Activated CD8-positive, alpha-beta memory T cell treated with anti-CD3 and anti-CD28 coated beads, Interleukin-2, amount 50 U/mL, for 1 hour (primary cell): ENCODE measurements around the gene EXTL2.
"Not testable (repeated sequence)": the region's sequence is repeated elsewhere in the genome, so short reads cannot be mapped to it uniquely, and the experiment has no call there.

ENCODE experiments used
- DNase-seq: peaks from one replicate; pipeline ENCODE4 v3.0.0-alpha.2; 2020; ENCODE audit errors: extremely low read depth

The EXTL2 gene

DNA sequence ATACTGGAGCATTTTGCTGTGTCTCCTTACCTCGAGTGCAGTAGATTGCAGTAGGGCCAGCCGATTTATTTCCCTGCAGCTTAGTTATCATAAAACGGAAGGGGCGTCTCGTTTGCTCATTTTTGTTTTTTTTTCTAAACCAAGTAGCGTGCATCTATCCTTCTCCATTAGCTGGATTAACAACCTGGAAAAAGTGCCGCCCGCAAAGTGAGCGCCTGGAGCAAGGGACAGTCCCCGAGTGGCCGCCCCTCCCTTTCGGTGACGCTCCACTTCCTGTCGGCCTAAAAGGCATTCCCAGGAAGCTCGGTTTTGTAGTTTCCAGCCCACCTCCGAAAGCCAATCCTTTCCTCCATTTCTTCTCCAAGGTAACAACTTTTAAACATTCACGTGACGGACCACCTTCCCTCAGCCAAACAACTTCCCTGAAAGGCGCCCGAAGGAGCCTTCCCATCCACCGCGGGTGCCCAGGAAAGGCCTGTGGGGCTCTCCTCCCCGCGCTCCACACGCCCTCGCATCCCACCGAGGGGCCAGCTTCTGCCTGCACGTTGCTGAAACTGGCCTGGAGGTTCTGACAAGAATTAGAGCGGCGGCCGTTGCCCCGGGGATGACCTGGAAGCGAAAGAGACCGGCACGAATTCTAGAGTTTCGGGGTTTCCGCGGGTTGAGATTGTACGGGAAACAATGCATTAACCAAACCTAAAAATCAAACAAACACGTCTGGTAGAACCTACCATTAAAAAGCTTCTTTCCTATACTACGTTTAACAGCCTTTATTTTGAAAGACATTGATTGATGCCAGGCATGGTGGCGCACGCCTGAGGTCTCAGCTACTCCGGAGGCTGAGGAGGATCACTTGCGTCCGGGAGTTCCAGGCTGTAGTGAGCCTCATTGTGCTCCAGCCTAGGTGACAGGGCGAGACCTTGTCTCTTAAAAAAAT, at the start of gene EXTL2:
EXTL2 (minus strand) TSS at position 240 of the 937 bp plus-strand sequence. CDS start 6,085 bp downstream, outside the sequence.
- peak; percentile 17 for DNase-seq

DNA sequence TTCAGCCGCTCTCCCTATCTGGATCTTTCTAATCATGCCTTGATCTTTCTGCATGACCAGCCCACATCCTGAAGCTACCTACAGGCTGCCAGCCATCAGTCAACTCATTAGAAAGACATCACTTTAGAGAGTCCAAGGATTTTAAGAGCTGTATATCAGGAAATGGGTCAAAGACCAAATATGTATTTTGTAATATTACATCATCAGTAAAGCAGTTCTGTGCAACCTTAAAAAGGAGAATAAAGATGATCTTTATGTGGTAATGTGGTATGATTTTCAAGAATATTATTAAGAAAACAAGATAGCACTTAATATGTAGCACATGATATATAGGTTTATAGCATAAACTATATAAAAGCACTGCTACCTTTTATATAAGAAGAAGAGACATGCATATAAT, 48.9 kb upstream of the EXTL2 start:
- no peak for DNase-seq

- no peak for DNase-seq
These were observed 47.8 kb upstream of the EXTL2 start for GRCh38 chr1:100942304-100943046.

- DNase-seq = no peak
These were observed 47.1 kb upstream of the EXTL2 start for GRCh38 chr1:100941580-100942216.

DNA sequence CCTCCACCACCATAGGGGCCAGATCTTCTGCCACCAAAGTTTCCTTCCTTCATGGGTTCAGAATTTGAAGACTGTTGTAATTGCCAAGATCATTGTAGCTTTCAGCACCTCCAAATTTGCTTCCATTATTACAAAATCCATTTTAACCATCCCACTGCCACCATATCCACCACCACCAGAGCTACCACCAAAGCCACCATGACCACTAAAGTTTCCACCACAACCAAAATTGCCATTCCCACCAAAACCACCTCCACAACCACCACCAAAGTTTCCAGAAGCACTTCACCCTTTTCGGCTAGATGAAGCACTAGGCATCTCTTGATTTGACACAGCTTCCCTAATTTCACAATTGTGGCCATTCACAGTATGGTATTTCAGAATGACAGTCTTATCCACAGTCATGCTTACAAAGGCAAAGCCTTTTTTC, 46.5 kb upstream of the EXTL2 start:
- no peak for DNase-seq

DNA sequence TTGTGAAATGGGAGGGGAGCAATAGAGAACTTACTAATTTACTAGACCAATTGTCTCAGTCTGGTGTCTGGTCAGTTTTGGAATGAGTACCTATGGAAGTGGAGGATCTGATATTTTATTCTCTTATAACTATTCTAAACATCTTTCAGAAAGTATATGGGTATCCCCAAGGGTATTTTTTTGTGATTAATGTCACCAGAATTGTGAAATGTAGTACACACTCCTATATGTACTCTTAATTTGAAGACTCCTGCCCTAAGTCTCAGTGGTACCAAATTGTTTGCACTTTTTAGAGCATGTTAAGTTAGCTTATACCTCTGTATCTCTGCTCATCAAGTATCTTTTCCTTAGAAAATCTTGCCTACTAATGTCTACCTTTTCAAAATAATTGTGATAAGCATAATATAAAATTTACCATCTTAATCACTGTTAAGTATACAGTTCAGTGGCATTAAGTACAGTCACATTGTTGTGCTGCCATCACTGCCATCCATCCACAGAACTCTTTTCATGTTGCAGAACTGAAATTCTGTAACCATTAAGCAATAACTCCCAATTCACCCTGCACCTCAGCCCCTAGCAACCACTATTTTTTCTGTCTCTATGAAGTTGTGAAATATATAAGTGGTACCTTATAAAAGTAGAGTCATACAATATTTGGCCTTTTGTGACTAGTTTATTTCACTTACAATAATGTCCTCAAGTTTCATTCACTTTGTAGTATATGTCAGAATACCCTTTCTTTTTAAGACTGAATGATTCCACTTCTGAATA, 41.7 kb upstream of the EXTL2 start:
- no peak for DNase-seq

GRCh38 chr1:100933555-100933954, 38.9 kb upstream of the EXTL2 start:
- DNase-seq = not testable (repeated sequence)

DNA sequence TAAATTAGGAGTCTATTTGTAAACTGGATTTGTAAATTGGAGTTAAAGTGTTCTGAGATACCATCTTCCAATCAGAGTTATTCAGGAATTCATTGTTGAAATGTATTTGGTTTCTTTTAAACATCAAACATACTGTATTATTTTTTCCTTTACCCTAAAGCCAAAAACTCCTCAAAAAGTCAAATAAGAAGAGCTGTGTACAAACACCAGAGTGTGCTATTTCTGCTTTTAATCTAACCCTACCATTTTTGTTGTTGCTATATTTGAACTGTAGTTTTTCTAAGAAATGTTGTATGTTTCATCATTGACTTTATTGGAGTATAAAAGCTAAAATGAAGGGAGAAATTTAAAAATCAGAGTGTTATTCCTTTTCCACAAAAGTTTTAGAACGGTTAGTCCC, 37.1 kb upstream of the EXTL2 start:
- DNase-seq = no peak

GRCh38 chr1:100930494-100930893, 35.9 kb upstream of the EXTL2 start:
- no peak for DNase-seq

DNA sequence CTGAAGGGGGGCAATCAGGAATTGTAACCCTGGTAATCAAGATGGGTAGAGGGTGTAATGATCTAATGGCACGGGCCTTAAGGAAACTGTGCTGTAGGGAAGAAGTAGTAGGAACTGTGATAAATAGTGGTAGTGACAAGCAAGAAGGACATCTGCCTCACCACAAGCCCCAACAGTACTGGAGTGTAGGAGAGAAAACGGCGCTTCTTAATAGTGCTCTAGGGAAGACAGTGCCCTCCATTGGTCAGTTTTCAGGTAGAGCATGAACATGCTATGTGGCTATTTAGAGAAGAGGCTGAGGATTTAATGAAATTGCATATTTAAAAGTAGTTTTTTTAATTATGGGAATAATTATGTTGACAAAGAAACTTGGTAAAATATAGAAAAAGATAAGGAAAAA, 33.5 kb upstream of the EXTL2 start:
- DNase-seq = no peak

DNA sequence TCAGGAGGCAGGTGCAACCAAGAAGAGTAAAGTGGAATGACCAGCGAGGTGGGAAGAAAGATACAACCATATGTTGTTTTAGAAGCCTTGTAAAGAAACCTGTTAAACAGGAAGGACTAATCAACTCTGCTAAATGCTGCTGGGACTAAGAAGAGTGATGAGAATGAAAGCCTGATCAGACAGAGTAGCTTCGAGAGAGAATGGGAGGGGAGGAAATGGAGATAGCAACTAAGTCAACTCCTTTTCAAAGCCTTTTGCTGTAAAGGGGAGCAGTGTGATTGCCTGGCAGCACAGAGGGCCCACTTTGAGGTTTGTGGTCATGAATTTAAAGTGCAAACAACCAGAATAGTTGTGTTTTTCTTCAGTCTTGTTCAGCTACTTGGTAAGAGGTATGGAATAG, 32.6 kb upstream of the EXTL2 start:
- peak; percentile 35 for DNase-seq

DNA sequence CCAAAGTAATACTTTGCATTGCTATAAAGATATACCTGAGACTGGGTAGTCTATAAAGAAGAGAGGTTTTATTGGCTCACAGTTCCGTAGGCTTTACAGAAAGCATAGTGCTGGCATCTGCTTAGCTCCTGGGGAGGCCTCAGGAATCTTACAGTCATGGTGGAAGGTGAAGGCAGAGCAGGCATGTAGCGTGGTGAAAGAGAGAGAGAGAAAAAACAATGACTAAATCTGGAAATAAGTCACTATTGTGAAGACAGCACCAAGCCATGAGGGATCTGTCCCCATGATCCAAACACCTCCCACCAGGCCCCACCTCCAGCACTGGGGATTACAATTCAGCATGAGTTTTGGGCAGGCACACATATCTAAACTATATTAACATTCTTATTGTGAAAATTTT, 31.6 kb upstream of the EXTL2 start:
- DNase-seq = no peak

DNA sequence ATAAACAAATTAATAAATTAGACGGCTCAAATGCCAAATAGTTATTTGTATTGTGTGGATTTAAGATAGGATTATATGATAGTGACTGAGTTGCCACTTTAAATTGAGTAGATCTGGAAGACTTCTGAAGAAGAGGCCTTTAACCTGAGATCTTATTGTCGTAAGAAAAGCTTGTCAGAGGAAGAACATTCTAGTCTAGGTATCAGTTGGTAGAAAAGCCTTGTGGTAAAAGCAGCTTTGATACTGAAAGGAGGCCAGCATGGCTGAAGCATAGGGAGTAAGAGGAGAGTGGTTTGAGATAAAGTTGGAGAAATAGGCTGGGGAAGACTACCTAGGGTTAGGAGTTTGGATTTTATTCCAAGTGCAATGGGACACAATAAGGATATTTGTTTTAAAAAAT, 30.3 kb upstream of the EXTL2 start:
- DNase-seq = no peak

DNA sequence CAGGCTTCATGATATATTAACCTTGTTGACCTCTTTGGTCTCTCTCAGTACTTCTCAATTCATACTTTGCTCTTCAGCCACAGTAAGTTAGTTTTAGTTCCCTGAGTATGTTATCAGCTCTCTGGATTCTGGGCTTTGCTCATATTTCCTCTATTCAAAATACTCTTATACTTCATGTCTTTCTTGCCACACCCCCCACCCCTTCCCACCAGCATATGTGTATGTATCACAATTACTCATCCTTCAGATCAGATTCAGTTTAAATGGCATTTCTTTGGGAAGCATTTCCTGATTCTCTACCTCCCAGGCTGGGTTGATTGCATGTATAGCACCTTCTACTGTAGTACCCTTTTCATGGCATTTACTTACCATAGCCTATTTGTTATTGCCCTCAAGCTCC, 29.6 kb upstream of the EXTL2 start:
- no peak for DNase-seq

DNA sequence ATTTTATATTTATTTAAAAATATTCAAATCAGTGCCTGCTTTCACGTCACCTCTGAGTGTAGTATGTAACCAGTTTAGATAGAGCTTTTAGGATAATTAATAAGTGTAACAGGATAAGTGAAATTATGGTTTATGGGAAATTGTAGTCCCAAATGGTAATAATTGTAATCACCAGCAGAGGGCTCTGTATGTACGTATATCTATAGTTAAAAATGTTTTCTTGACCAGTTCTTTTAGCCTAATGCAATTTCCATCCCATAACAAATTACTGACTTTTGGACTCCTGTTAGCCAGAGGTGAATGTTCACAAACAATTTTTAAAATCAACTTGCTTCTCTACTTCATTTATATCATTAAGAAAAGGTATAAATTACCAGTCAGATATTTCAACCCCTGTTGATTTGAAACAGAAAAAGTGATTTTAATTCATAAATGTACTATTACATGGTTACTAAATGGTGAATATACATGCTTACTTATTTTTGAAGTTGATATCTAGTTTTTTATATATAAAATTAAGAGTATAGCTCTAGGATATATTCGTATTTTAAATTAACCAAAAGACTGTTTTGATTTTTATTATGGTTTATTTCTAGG, 26.6 kb upstream of the EXTL2 start:
- DNase-seq = no peak

DNA sequence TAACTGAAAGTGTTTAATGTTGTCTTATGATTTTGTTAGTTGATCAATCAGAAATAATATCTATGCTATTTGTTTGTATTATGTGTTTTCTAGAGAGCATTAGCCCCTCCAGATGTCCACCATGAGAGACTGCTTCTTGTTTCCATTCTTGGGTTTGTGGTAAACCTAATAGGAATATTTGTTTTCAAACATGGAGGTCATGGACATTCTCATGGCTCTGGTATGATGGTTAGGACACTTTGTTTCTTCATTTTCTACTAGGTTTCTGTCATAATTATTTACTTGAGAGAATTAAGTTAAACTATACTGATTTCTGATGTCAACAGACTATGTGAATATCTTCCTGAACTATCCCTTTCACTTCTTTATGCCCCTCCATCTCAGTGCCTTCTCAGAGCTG, 17.4 kb upstream of the EXTL2 start:
- DNase-seq = no peak

- DNase-seq = no peak
These were observed 14.4 kb upstream of the EXTL2 start for GRCh38 chr1:100909018-100909417.

- no peak for DNase-seq
These were observed 13.2 kb upstream of the EXTL2 start for GRCh38 chr1:100907887-100908286.

GRCh38 chr1:100905181-100905580, 10.5 kb upstream of the EXTL2 start:
- no peak for DNase-seq

DNA sequence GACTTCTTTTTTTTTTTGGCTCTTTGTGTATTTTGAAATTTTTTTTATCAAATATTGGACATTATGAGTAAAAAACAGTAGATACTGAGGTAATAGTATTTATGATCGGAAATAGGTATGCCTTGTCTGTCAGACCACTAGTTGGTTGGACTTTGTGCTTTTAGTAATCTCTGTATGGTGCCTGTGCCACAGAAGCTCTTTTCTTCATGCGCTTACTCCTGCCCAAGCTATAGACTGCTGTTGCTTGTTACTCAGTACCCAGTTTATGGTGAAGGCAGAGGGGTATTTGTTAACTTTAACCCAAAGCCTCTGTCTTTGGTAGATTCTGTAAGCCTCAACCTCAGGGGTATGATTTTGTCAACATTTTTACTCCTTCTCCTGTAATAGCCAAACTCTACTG, 9.9 kb upstream of the EXTL2 start:
- DNase-seq = no peak

GRCh38 chr1:100903777-100904176, 9.1 kb upstream of the EXTL2 start:
- no peak for DNase-seq
